WI38 (cell line): ENCODE measurements around the gene SLC35F3.
A peak's percentile ranks its signal among the peaks of the same experiment; 100 is the strongest.

Source experiments
- H3K4me3 ChIP-seq: 2 replicates; pipeline ENCODE4 v1.5.1; 2011; ENCODE audit warnings: low read depth, mild to moderate bottlenecking, control low read depth, low read length
- CTCF ChIP-seq: IDR thresholded peaks from 2 replicates; pipeline ENCODE4 v1.5.1; 2012; ENCODE audit warnings: low read depth, mild to moderate bottlenecking, control low read depth, low read length

SLC35F3 gene

GRCh38 chr1:234321231-234321630 is 416.8 kb downstream of the SLC35F3 start:
- TF ChIP-seq CTCF: no peak
- H3K4me3 ChIP-seq: no peak overlapping the region

- no peak for TF ChIP-seq CTCF
- no peak overlapping the region for H3K4me3 ChIP-seq
These were observed 417.6 kb downstream of the SLC35F3 start for GRCh38 chr1:234322097-234322496.

- TF ChIP-seq CTCF: peak; percentile 37
- H3K4me3 ChIP-seq: no peak overlapping the region
These were observed 418.5 kb downstream of the SLC35F3 start for GRCh38 chr1:234322979-234323378.

GRCh38 chr1:234324821-234325220 is 420.3 kb downstream of the SLC35F3 start:
- TF ChIP-seq CTCF: no peak
- H3K4me3 ChIP-seq: no peak overlapping the region

GRCh38 chr1:234325878-234326496 is 421.5 kb downstream of the SLC35F3 start:
- TF ChIP-seq CTCF: no peak
- H3K4me3 ChIP-seq: no peak overlapping the region; the same call in 1 of the 2 replicates

- TF ChIP-seq CTCF: peak; percentile 80
- H3K4me3 ChIP-seq: peak overlapping the region; percentile 14; the same call in 1 of the 2 replicates
These were observed 422.3 kb downstream of the SLC35F3 start for GRCh38 chr1:234326497-234327366.

- no peak for TF ChIP-seq CTCF
These were observed 423.2 kb downstream of the SLC35F3 start for GRCh38 chr1:234327577-234328164.

More at GRCh38 chr1:234327577-234328164, 423.2 kb downstream of the SLC35F3 start:
- H3K4me3 ChIP-seq: no peak overlapping the region
